AG09309 (cell line): ENCODE results near the gene VCAN.

Experiments used
- DNase-seq: peaks from one replicate; pipeline ENCODE4 v3.0.0-alpha.2; 2010; ENCODE audit warnings: low read depth
- H3K4me3 ChIP-seq: 2 replicates; pipeline ENCODE4 v1.5.1; 2011; ENCODE audit warnings: mild to moderate bottlenecking, low read depth, low read length, moderate library complexity; ENCODE audit not compliant: control insufficient read depth
- TF ChIP-seq, protein P1 (sequence below): IDR thresholded peaks from 2 replicates; pipeline ENCODE4 v1.5.1; 2011; ENCODE audit warnings: mild to moderate bottlenecking, low read depth, low read length, inconsistent platforms; ENCODE audit not compliant: insufficient read depth, control insufficient read depth; ENCODE audit errors: missing control alignments

Gene VCAN

DNA sequence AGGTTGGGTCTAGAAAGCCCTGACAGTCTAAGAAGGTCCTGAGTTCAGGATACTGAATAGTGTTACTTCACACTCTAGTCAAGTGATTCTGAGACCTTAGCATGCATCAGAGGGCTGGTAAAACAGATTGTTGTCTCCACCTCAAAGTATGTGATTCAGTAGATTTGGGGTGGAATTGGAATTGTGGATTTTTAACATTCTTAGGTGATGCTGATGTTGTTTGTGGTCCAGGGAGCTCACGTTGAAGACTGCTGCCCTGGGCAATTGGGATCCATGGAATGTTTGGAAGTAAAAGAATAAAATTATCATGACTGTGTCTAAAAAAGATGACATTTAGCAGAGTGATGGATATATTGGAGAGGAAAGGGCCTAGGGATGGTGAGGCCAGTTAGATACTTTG is 75.6 kb downstream of the VCAN start:
- DNase-seq = no peak
- TF ChIP-seq, protein P1, sequence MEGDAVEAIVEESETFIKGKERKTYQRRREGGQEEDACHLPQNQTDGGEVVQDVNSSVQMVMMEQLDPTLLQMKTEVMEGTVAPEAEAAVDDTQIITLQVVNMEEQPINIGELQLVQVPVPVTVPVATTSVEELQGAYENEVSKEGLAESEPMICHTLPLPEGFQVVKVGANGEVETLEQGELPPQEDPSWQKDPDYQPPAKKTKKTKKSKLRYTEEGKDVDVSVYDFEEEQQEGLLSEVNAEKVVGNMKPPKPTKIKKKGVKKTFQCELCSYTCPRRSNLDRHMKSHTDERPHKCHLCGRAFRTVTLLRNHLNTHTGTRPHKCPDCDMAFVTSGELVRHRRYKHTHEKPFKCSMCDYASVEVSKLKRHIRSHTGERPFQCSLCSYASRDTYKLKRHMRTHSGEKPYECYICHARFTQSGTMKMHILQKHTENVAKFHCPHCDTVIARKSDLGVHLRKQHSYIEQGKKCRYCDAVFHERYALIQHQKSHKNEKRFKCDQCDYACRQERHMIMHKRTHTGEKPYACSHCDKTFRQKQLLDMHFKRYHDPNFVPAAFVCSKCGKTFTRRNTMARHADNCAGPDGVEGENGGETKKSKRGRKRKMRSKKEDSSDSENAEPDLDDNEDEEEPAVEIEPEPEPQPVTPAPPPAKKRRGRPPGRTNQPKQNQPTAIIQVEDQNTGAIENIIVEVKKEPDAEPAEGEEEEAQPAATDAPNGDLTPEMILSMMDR = no peak
- no peak overlapping the region for H3K4me3 ChIP-seq

DNA sequence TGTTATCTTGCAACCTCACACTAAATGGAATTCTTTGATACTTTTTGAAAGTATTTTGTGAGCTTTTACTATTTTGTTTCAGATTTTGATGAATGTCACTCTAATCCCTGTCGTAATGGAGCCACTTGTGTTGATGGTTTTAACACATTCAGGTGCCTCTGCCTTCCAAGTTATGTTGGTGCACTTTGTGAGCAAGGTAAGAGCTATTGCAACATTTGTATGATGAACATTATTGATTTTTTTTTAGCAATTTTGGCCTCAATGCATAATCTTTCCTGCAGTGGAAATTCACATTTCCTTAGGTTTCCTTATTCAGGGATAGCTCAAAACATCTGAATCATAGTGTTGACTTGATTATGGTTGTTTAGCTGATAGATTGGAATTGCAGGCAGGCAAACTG is 76.3 kb downstream of the VCAN start:
- TF ChIP-seq, protein P1 = no peak
- no peak for DNase-seq
- H3K4me3 ChIP-seq = no peak overlapping the region

DNA sequence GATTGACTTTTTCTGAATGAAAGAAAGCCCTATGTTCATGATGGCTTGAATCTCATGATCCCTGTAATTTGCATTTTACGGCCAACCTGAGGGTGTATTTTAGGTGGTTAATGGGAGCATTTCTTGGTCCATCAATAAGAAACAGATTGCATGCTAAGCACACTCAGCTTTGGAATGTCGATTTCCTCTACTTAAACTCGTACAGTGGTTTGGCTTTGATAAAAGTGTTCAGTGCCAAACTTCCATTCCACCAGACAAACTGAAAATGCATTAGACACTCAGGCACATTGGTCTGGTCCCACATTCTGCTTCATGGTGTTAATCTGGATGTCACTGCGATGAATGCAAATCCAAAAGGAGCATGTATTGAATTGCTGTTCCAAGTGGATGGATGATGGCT is 77.0 kb downstream of the VCAN start:
- H3K4me3 ChIP-seq = no peak overlapping the region
- peak; percentile 60 for DNase-seq
- TF ChIP-seq, protein P1 = no peak

DNA sequence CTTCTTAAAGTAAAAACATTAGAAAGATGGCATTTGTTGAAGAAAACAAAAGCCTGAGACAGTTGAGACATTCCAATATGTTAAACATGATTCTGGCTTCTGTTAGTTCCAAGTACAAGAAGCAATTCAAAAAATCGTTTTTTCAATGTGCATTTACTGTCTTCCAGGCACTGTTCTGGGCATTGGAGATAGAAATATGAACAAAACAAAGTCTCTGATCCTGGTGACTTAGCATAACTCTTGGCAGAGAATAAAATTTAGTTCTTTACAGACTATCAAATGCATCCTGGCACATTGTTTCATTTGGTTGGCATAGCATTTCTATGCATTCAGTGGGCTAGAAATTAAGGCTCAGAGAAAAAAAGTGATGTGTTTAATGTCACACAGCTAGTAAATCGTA is 77.5 kb downstream of the VCAN start:
- TF ChIP-seq, protein P1 = no peak
- H3K4me3 ChIP-seq = no peak overlapping the region
- no peak for DNase-seq

DNA sequence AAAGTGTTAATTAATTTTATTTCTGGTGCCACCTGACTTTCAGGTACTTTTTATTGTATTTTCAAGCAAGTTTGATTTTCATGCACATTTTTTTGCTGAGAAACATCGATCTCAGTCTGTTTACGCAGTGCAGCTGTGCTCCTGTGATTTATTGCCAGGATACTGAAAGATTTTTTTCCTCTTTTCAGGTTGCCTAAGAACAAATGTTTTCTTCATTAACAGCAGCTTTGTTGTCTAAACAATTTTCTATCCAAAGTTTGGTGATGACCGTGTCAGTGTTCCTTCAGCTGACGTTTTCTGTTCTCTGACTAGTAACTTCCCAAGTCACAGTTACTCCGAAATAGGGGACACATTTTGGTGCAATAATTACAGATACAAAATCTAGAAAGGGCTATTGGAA is 78.1 kb downstream of the VCAN start:
- no peak overlapping the region for H3K4me3 ChIP-seq
- TF ChIP-seq, protein P1 = no peak
- DNase-seq = no peak

DNA sequence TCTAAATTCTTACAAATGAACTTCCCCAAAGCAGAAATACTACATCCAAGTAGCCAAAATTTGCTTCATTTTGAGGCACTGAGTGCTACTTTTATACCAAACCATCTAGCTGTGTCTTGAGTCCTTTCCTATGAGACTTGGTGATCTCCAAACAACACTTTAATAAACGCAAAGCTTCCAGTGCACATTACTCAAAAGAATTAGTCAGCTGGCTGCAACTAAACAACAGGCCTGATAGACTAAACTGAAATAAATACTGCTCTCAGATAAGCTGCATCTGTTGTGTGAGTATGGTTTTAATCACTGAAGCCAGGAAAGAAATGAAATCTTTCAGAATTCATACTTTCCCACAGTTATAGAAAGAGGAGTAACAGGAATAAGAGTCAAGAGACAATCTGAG is 80.3 kb downstream of the VCAN start:
- no peak overlapping the region for H3K4me3 ChIP-seq
- no peak for DNase-seq

More for the DNA sequence above, 80.3 kb downstream of the VCAN start:
- TF ChIP-seq, protein P1 = no peak
